ENCODE measurements around the gene OGFOD3. TPM values are rescaled to one million over a fixed set of nuclear protein-coding genes. Genes with fewer than 3 reads are reported as not detected.

Gene OGFOD3
- total and polyA plus RNA-seq, 9 of the 15 experiments (the other 6 are each of a cell fraction or from before 2014, with no cell fraction given): 0.69 to 44.7 (median 18.9) TPM

DNA sequence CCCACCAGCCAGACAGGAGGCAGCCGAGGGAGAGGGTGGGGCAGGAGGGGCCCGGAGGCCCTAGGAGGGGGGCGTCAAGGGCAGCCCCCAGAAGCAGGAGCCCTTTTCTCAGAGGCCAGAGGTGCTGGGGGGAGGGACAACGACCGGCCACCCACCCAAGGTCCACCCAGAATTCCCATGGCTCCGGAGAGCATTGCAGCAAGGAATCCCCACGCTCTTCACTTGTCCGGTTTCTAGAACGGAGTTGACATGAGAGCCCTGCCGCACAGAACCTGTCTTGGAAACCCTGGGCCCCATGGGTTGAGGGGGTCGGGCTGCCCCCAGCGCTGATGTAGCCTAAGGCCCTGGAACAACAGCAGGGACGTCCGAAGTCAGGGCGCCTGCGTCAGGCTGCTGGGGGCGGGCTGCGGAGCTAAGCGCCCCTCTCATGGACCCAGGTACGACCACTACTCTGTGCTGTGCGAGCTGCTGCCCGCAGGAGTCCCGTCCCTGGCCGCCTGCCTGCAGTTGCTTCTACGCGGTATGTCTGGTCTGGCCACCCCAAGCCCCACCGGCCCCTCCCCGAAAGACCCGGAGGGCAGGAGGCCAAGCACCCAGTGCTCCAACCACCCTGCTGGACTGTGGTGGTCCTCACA lies 20.9 kb upstream of the OGFOD3 start:
- 77% methylated on average over 23 of the region's 29 CpGs for WGBS (ENCODE audit: insufficient coverage, low coverage, missing lambda C conversion rate)
- Histone ChIP-seq H4K20me1 (replicated peaks; ENCODE audit: control insufficient read depth, insufficient read depth, low read length) (no peaks in the 10 kb centered on the region), H3K9me3 (replicated peaks; ENCODE audit: control insufficient read depth, insufficient read depth, low read depth, low read length) (no peaks in the 10 kb centered on the region), H3K79me2 (ENCODE audit: control insufficient read depth, insufficient read depth, low read length) (no peaks in the 10 kb centered on the region), H3K27me3 (ENCODE audit: control insufficient read depth in 2 of 2, insufficient read depth in 2 of 2, low read length in 2 of 2) (no peaks in the 10 kb centered on the region), H2AFZ (ENCODE audit: low read depth, low read length) (no peak overlapping the region), H3K4me1 (replicated peaks in 1 of 2; ENCODE audit: control insufficient read depth in 2 of 2, insufficient read depth in 2 of 2, low read length in 2 of 2) (peaks cover 0 to 66% of the 10 kb centered on the region in 2 experiments; a peak in 2 of 5 replicates), H3K4me3 (no peak overlapping the region), H3K36me3 (ENCODE audit: control insufficient read depth, insufficient read depth, low read length) (peaks cover 19% of the 10 kb centered on the region; the same call in 1 of the 3 replicates), H3K27ac (ENCODE audit: extremely low read depth, low read depth, low read length) (no peak overlapping the region), H3K4me2 (ENCODE audit: insufficient read depth, low read length) (no peak overlapping the region), H3K9ac (ENCODE audit: insufficient read depth in 1 of 2, low read depth in 2 of 2, low read length in 2 of 2) (peak overlapping the region in 1 of 2 experiments; percentile 26; a peak in 1 of 4 replicates), H3K9me1 (ENCODE audit: control insufficient read depth, insufficient read depth, low read length) (no peaks in the 10 kb centered on the region)
- ChIA-PET POLR2A (interaction anchor here (0.5 to 1.7 kb wide), 2 partner anchors 16 to 107 kb away, joined by 3 to 6 read pairs; no protein-coding TSS in a partner anchor), CTCF (ENCODE audit: low intra/inter-chr PET ratio) (no interaction called here)
- in situ Hi-C loops (cut with MboI) (no loop called here), intact Hi-C loops (cut with micrococcal nuclease) (no loop called here)
- ATAC-seq: no peak
- no peak for FAIRE-seq
- no peak for TF ChIP-seq TARDBP (IDR thresholded peaks at IDR 0.05)
- TF ChIP-seq HOXB6 (CRISPR knock-in tag; IDR thresholded peaks at IDR 0.05; ENCODE audit: borderline replicate concordance): no peak
- TF ChIP-seq ILK (tag; IDR thresholded peaks at IDR 0.05; ENCODE audit: borderline replicate concordance, low read depth): no peak
- TF ChIP-seq ZNF174 (CRISPR knock-in tag; IDR thresholded peaks at IDR 0.05): no peak
- TF ChIP-seq U2AF1 (optimal IDR thresholded peaks at IDR 0.05; ENCODE audit: low read depth, low read length): no peak
- no peak for TF ChIP-seq CXXC5 (CRISPR knock-in tag; IDR thresholded peaks at IDR 0.05)
- TF ChIP-seq CHD2 (IDR thresholded peaks at IDR 0.05; ENCODE audit: low read depth, low read length): no peak
- BruUV-seq (replicated peaks): no TSS peak
- DNase-seq (ENCODE audit: extremely low read depth in 1 of 4, low spot score in 3 of 4): no peak
